Colonic mucosa (tissue), 4 donors: ENCODE measurements around the gene CDK5RAP3. TPM values are rescaled to one million over a fixed set of nuclear protein-coding genes. Genes with fewer than 3 reads are reported as not detected.
"Not testable (repeated sequence)": the region's sequence is repeated elsewhere in the genome, so short reads cannot be mapped to it uniquely, and the experiment has no call there.

Experiments
- DNase-seq: peaks from one replicate; pipeline ENCODE4 v3.0.0-alpha.2; 2020
- H3K27ac ChIP-seq: fragments of 200-600 bp; one replicate; pipeline ENCODE4 v1.8.0; 2021
- H3K27me3 ChIP-seq: fragments of 200-600 bp; one replicate; pipeline ENCODE4 v1.8.0; 2021
- H3K36me3 ChIP-seq: fragments of 200-600 bp; one replicate; pipeline ENCODE4 v1.8.0; 2021
- H3K4me1 ChIP-seq: fragments of 200-600 bp; one replicate; pipeline ENCODE4 v1.8.0; 2021; ENCODE audit warnings: mild to moderate bottlenecking
- H3K4me3 ChIP-seq: fragments of 200-600 bp; one replicate; pipeline ENCODE4 v1.8.0; 2021
- H3K9ac ChIP-seq, 2 donors: one replicate each; pipeline ENCODE4 v1.7.0; 2013; ENCODE audit warnings: control low read depth in 2 of 2, low read depth in 2 of 2, low read length in 2 of 2
- H3K9me3 ChIP-seq: fragments of 200-600 bp; one replicate; pipeline ENCODE4 v1.8.0; 2021
- CTCF ChIP-seq: fragments of 200-600 bp; IDR thresholded peaks from one replicate; pipeline ENCODE4 v1.8.0; 2022; ENCODE audit warnings: antibody characterized with exemption, mild to moderate bottlenecking
- intact Hi-C: fragments of 100-400 bp; cut with DNase I; formaldehyde crosslinking; loops from one replicate; pipeline ENCODE4 v1.14.1; 2022
- total RNA-seq, 2 donors: library from RNA; stranded (reverse); fragmentation: NEBNext Ultra II Directional in 1 of 2; extraction: Animal tissue kit (Norgen Biotek cat#: 25700) in 1 of 2; gene quantifications; one replicate each; pipeline ENCODE4 v1.2.1, GENCODE V29; 2021
- donor health status: healthy.
- donor health status: DM: no; HTN: no; CAD: no.
- donor health status: DM: no; HTN: no; CAD: no.

Gene CDK5RAP3
- total RNA-seq, 2 donors from 2014 or later = 131 to 172 TPM

GRCh38 chr17:47997586-47997985 lies 26.7 kb downstream of the CDK5RAP3 start:
- DNase-seq = no peak
- Histone ChIP-seq H3K4me1 (no peaks in the 10 kb centered on the region), H3K9ac (no peak overlapping the region), H3K27me3 (no peaks in the 10 kb centered on the region), H3K4me3 (no peak overlapping the region), H3K9me3 (no peaks in the 10 kb centered on the region), H3K27ac (no peak overlapping the region), H3K36me3 (no peaks in the 10 kb centered on the region)
- no peak for TF ChIP-seq CTCF
- intact Hi-C loops = no loop called here

DNA sequence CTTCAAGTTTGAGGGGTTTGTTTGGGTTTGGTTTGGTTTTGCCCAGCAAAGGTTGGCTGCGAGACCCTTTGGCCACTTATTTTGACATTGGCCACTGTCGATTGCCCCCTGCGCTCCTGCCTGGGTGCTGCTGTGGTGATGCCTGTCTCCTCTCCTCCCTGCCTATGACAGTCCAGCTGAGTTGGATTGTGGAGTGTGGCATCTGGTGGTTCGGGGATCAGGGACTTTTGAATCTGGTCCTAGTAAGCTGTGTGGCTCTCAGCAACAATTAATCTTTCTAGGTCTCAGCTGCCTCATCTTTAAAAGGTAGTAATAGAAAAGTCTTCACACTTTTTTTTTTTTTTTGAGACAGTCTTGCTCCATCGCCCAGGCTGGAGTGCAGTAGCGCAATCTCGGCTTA lies 27.1 kb downstream of the CDK5RAP3 start:
- no peak for TF ChIP-seq CTCF
- Histone ChIP-seq H3K9me3 (no peaks in the 10 kb centered on the region), H3K36me3 (no peaks in the 10 kb centered on the region), H3K4me3 (no peak overlapping the region), H3K9ac (no peak overlapping the region), H3K27ac (no peak overlapping the region), H3K27me3 (no peaks in the 10 kb centered on the region), H3K4me1 (no peaks in the 10 kb centered on the region)
- intact Hi-C loops = no loop called here
- no peak for DNase-seq

DNA sequence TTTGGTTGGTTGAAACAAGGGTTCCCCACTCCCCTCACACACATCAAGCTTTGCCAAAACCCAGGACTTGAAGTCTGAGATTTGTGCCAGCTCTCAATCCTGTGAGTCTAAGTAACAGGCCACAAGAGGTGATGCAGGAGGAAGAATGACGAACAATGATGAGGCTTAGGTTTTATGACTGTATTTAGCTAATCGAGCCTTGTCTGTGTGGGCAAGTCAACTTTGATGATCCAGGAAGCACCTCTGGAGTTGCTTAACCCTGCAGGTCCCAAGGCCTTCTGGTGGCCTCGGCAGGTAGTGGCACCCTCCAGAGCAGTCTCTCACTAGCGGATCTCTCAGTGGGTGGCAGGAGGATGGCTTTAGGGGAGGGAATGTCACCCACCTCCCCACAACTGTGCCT lies 28.7 kb downstream of the CDK5RAP3 start:
- H3K9ac ChIP-seq = no peak overlapping the region
- no peaks in the 10 kb centered on the region for H3K4me1 ChIP-seq
- no peaks in the 10 kb centered on the region for H3K27me3 ChIP-seq
- no peak for TF ChIP-seq CTCF
- H3K9me3 ChIP-seq = no peaks in the 10 kb centered on the region
- no peak overlapping the region for H3K27ac ChIP-seq
- no peak for DNase-seq
- intact Hi-C loops = no loop called here
- no peak overlapping the region for H3K4me3 ChIP-seq
- H3K36me3 ChIP-seq = no peaks in the 10 kb centered on the region

GRCh38 chr17:48001197-48001596 lies 30.3 kb downstream of the CDK5RAP3 start:
- intact Hi-C loops = no loop called here
- Histone ChIP-seq H3K27ac (peak overlapping the region; percentile 50), H3K27me3 (no peaks in the 10 kb centered on the region), H3K4me3 (no peak overlapping the region), H3K36me3 (no peaks in the 10 kb centered on the region), H3K9me3 (no peaks in the 10 kb centered on the region), H3K4me1 (no peaks in the 10 kb centered on the region), H3K9ac (no peak overlapping the region)
- DNase-seq = no peak
- no peak for TF ChIP-seq CTCF

GRCh38 chr17:48001657-48002056 lies 30.7 kb downstream of the CDK5RAP3 start:
- H3K9me3 ChIP-seq, H3K4me1 ChIP-seq, H3K4me3 ChIP-seq, intact Hi-C loops, DNase-seq, H3K9ac ChIP-seq, H3K36me3 ChIP-seq, H3K27me3 ChIP-seq: not testable (repeated sequence)
- H3K27ac ChIP-seq = peak overlapping the region; percentile 50

DNA sequence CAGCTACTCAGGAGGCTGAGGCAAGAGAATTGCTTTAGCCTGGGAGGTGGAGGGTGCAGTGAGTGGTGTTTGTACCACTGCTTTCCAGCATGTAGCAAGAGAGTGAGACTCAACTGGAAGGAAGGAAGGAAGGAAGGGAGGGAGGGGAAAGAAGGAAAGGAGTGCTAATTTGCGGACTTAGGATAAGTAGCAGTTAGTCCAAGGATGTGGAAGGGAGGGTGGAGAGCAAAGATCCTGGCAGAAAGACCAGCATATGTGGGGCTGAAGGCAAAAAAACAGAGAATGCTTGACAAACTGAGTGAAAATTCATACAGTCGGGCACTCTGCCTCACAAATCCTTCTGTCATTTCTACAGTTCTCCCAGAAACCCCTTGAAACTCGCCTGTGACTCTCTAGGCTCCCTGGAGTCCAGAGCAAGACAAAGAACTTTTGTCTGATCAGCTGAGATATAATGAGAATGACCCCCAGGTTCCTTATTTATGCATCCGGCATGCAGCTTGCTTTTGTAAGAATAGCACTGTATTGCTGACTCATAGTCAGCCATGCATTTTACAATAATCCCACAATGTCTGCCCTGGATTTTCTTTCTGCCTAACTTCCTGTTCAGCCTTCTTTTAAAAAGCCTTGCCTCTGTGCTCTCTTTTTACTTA lies 31.5 kb downstream of the CDK5RAP3 start:
- no peak for TF ChIP-seq CTCF
- intact Hi-C loops = no loop called here
- Histone ChIP-seq H3K9ac (no peak overlapping the region), H3K4me1 (no peaks in the 10 kb centered on the region), H3K36me3 (no peaks in the 10 kb centered on the region), H3K9me3 (no peaks in the 10 kb centered on the region), H3K27me3 (no peaks in the 10 kb centered on the region), H3K4me3 (no peak overlapping the region), H3K27ac (peak overlapping the region; percentile 50)
- DNase-seq = no peak
